B cell (primary cell): ENCODE results near the gene AFG3L2.

ENCODE experiments used
- CTCF ChIP-seq: fragments of 200-600 bp; IDR thresholded peaks from one replicate; pipeline ENCODE4 v1.8.0; 2022; ENCODE audit warnings: antibody characterized with exemption, mild to moderate bottlenecking
- EZH2 ChIP-seq: IDR thresholded peaks from 2 replicates; pipeline ENCODE4 v1.6.1; 2012; ENCODE audit warnings: borderline replicate concordance, low read depth, mild to moderate bottlenecking, moderate library complexity, low read length; ENCODE audit not compliant: insufficient read depth, poor library complexity, severe bottlenecking

GRCh38 chr18:12408247-12408869 is 31.3 kb upstream of the AFG3L2 start:
- TF ChIP-seq EZH2 (no peak), CTCF (no peak)
